Thyroid gland (tissue), 4 donors: Measurements from ENCODE around the gene MACF1.

Source experiments
- POLR2A ChIP-seq, 2 donors: fragments of 450-650 bp; IDR thresholded peaks; one replicate each; pipeline ENCODE4 v1.6.1; 2017; ENCODE audit warnings: antibody characterized with exemption in 2 of 2, mild to moderate bottlenecking in 2 of 2, moderate library complexity in 1 of 2
- TF ChIP-seq, protein P1 (sequence below), 6 experiments: fragments of 200-600 bp in 3 of 6; fragments of 450-650 bp in 3 of 6; sonication (generic) in 3 of 6; IDR thresholded peaks; one replicate each; pipeline ENCODE4 v1.5.1; 2016 to 2019; ENCODE audit warnings: antibody characterized with exemption in 6 of 6, mild to moderate bottlenecking in 2 of 6, inconsistent platforms in 1 of 6, moderate library complexity in 1 of 6

DNA sequence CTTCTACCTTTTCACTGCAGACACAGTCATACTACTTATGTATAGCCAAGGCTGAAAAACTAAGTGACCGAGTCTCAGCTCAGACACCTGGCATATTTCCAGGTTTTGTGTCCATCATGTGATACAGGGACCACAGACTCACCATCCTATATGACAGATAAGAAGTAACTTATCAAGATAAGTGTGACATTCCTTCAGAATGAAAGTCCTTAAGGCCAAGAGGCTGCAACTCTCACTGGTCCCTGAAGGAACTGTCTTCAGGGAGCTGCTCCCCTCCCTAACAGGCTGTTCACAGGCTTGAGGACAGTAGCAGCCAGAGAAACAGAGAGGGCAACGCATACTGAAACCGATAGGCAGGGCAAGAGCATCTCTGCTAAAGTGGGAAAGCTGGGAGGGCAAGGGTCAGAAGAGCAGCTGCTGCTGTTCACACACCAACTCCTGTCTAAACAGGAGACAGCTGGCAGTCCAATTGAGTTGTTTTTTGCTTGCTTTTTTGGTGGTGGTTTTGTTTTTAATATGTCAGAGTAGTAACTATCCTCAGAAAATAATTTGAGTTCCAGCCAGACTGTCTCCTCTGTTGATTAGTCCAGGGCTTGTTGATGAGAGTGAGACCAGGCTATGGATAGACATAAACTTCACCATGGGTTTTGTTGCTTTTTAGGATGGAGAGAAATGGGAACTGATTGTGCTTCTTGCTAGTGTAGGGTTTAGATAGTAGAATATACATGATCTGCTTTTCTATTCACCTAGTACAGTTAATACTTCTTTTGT is 67.7 kb downstream of the MACF1 start:
- TF ChIP-seq, protein P1, sequence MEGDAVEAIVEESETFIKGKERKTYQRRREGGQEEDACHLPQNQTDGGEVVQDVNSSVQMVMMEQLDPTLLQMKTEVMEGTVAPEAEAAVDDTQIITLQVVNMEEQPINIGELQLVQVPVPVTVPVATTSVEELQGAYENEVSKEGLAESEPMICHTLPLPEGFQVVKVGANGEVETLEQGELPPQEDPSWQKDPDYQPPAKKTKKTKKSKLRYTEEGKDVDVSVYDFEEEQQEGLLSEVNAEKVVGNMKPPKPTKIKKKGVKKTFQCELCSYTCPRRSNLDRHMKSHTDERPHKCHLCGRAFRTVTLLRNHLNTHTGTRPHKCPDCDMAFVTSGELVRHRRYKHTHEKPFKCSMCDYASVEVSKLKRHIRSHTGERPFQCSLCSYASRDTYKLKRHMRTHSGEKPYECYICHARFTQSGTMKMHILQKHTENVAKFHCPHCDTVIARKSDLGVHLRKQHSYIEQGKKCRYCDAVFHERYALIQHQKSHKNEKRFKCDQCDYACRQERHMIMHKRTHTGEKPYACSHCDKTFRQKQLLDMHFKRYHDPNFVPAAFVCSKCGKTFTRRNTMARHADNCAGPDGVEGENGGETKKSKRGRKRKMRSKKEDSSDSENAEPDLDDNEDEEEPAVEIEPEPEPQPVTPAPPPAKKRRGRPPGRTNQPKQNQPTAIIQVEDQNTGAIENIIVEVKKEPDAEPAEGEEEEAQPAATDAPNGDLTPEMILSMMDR (IDR thresholded peaks at IDR 0.05): no peak
- TF ChIP-seq POLR2A (IDR thresholded peaks at IDR 0.05): no peak
